ENCODE measurements around the gene C6orf52. TPM values are rescaled to one million over a fixed set of nuclear protein-coding genes. Genes with fewer than 3 reads are reported as not detected.

Gene C6orf52
- total and polyA plus RNA-seq, 9 of the 15 experiments (the other 6 are each of a cell fraction or from before 2014, with no cell fraction given) = 6.7 to 37.0 (median 11.1) TPM

DNA sequence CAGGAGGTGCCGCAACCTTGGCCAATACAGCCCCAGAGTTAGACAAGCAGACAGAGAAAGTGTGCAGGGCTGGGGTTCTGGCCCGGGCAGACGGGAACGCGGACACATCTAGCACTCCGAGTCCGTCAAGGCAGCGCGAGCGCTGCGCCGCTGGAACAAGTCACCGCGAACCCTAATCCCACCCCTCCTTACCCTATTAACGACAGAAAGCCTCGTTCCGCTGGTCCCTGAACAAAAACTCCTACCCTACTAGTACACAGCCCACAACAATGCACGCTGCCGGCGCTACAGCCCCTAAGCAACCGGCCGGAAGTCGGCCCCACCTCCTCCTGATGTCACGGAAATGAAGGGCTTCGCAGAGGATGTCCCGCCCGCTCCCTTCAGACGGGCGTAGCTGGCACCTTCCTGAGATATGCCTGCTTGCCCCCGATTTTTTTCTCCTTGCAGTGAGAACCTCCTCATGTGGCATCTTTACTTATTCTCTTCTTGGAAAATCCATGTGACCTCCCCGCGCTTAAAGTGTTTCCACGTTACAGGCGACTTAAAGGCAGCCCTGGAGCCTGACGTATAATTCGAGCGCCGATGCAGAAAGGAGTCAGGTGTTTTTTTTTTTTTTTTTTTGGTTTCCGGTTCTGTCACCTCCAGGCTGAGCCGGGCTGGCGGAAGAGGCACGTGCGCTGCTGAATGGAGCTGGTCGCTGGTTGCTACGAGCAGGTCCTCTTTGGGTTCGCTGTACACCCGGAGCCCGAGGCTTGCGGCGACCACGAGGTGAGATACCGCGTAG is at the start of gene C6orf52, which contains the start of gene PAK1IP1 (continued):
- TF ChIP-seq, protein P1, sequence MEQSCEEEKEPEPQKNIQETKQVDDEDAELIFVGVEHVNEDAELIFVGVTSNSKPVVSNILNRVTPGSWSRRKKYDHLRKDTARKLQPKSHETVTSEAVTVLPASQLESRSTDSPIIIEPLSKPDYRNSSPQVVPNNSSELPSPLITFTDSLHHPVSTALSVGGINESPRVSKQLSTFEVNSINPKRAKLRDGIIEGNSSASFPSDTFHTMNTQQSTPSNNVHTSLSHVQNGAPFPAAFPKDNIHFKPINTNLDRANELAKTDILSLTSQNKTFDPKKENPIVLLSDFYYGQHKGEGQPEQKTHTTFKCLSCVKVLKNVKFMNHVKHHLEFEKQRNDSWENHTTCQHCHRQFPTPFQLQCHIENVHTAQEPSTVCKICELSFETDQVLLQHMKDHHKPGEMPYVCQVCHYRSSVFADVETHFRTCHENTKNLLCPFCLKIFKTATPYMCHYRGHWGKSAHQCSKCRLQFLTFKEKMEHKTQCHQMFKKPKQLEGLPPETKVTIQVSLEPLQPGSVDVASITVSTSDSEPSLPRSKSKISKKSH (CRISPR knock-in tag; IDR thresholded peaks at IDR 0.05) = no peak
- TF ChIP-seq, protein P2, sequence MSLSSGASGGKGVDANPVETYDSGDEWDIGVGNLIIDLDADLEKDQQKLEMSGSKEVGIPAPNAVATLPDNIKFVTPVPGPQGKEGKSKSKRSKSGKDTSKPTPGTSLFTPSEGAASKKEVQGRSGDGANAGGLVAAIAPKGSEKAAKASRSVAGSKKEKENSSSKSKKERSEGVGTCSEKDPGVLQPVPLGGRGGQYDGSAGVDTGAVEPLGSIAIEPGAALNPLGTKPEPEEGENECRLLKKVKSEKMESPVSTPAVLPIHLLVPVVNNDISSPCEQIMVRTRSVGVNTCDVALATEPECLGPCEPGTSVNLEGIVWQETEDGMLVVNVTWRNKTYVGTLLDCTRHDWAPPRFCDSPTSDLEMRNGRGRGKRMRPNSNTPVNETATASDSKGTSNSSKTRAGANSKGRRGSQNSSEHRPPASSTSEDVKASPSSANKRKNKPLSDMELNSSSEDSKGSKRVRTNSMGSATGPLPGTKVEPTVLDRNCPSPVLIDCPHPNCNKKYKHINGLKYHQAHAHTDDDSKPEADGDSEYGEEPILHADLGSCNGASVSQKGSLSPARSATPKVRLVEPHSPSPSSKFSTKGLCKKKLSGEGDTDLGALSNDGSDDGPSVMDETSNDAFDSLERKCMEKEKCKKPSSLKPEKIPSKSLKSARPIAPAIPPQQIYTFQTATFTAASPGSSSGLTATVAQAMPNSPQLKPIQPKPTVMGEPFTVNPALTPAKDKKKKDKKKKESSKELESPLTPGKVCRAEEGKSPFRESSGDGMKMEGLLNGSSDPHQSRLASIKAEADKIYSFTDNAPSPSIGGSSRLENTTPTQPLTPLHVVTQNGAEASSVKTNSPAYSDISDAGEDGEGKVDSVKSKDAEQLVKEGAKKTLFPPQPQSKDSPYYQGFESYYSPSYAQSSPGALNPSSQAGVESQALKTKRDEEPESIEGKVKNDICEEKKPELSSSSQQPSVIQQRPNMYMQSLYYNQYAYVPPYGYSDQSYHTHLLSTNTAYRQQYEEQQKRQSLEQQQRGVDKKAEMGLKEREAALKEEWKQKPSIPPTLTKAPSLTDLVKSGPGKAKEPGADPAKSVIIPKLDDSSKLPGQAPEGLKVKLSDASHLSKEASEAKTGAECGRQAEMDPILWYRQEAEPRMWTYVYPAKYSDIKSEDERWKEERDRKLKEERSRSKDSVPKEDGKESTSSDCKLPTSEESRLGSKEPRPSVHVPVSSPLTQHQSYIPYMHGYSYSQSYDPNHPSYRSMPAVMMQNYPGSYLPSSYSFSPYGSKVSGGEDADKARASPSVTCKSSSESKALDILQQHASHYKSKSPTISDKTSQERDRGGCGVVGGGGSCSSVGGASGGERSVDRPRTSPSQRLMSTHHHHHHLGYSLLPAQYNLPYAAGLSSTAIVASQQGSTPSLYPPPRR (CRISPR knock-in tag; IDR thresholded peaks at IDR 0.05; ENCODE audit: borderline replicate concordance) = no peak
- peak; percentile 39; the same call in 1 of the 2 replicates for TF ChIP-seq SMARCA4 (IDR thresholded peaks at IDR 0.05)
- TF ChIP-seq NBN (IDR thresholded peaks at IDR 0.05; ENCODE audit: low read depth) = peak; percentile 98
- peak; percentile 86 for TF ChIP-seq KHSRP (IDR thresholded peaks at IDR 0.05)
- 0 out of 2 replicates have a peak, but pooled peaks have one; percentile 42 for TF ChIP-seq ZNF75A (CRISPR knock-in tag; IDR thresholded peaks at IDR 0.05)
- TF ChIP-seq U2AF2 (optimal IDR thresholded peaks at IDR 0.05; ENCODE audit: low read depth, low read length) = no peak
- peak; percentile 74 for TF ChIP-seq TAF1 (IDR thresholded peaks at IDR 0.05; ENCODE audit: control insufficient read depth, extremely low read depth, insufficient read depth, low read length, severe bottlenecking)
- TF ChIP-seq NR3C1 (CRISPR knock-in tag; IDR thresholded peaks at IDR 0.05) = no peak
- no peak; the same call in 1 of the 2 replicates for TF ChIP-seq ZNF239 (CRISPR knock-in tag; IDR thresholded peaks at IDR 0.05)
- no peak; the same call in 1 of the 2 replicates for TF ChIP-seq MAFK (IDR thresholded peaks at IDR 0.05; ENCODE audit: low read length)
- TF ChIP-seq E2F3 (CRISPR knock-in tag; IDR thresholded peaks at IDR 0.05) = no peak
- TF ChIP-seq STAG1 (CRISPR knock-in tag; IDR thresholded peaks at IDR 0.05; ENCODE audit: borderline replicate concordance) = no peak
- 0 out of 2 replicates have a peak, but pooled peaks have one; percentile 13 for TF ChIP-seq MAFG (tag; conservative IDR thresholded peaks at IDR 0.05)
- TF ChIP-seq RBM25 (IDR thresholded peaks at IDR 0.05; ENCODE audit: low read depth, low read length, severe bottlenecking) = no peak
- no peak for TF ChIP-seq LARP7 (IDR thresholded peaks at IDR 0.05)
- no peak for TF ChIP-seq SETDB1 (IDR thresholded peaks at IDR 0.05; ENCODE audit: low read length)
- TF ChIP-seq NR2F6 (CRISPR knock-in tag; IDR thresholded peaks at IDR 0.05) = no peak
- TF ChIP-seq XRCC4 (IDR thresholded peaks at IDR 0.05; ENCODE audit: extremely low read depth, insufficient read depth, insufficient read length) = no peak
- TF ChIP-seq, protein P3, sequence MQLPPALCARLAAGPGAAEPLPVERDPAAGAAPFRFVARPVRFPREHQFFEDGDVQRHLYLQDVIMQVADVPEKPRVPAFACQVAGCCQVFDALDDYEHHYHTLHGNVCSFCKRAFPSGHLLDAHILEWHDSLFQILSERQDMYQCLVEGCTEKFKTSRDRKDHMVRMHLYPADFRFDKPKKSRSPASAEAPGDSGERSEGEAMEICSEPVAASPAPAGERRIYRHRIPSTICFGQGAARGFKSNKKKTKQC (CRISPR knock-in tag; IDR thresholded peaks at IDR 0.05) = no peak; the same call in 1 of the 2 replicates
- no peak for TF ChIP-seq ZNF77 (CRISPR knock-in tag; IDR thresholded peaks at IDR 0.05)
- TF ChIP-seq PML (IDR thresholded peaks at IDR 0.05; ENCODE audit: low read length) = peak; percentile 91
- no peak for TF ChIP-seq ZNF217 (CRISPR knock-in tag; IDR thresholded peaks at IDR 0.05)
